ENCODE results near the gene PSMD13. TPM values are rescaled to one million over a fixed set of nuclear protein-coding genes. Genes with fewer than 3 reads are reported as not detected.
"Not testable (repeated sequence)": the region's sequence is repeated elsewhere in the genome, so short reads cannot be mapped to it uniquely, and the experiment has no call there.

Gene PSMD13
- total RNA-seq, 6 donors from 2014 or later = 85.2 to 113 (median 106) TPM

DNA sequence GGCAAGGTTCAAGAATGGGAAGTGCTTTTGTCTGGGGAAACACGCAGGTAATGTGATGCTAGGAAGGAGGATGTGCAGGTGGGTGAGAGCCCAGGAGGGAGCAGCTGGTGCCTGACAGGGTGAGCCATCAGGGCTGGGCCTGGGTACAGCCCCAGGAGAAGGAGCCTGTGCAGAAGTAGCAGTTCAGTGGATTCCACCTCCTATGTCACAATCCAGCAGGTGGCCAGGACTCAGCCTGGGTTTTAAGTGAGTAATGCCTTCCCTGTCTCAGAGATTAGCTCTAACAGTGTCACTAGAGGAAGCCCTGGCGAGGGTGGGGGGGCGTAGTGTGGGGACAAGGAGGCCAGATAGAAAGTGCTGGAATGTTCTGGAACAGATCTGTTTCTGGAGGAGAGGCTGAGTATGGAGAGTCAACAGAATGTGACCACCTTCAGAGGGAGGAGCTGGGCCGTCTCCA lies 21.2 kb upstream of the PSMD13 start:
- H3K4me3 ChIP-seq = no peak overlapping the region
- peaks cover 24 to 71% (median 54%) of the 10 kb centered on the region in 4 donors for H3K36me3 ChIP-seq
- no peaks in the 10 kb centered on the region for H3K9me3 ChIP-seq
- H3K27ac ChIP-seq = no peak overlapping the region
- ATAC-seq (ENCODE audit: low FRiP score in 2 of 2) (no peak), DNase-seq (no peak)
- TF ChIP-seq EP300 (IDR thresholded peaks at IDR 0.05) (no peak), POLR2A (IDR thresholded peaks at IDR 0.05) (no peak), POLR2AphosphoS5 (IDR thresholded peaks at IDR 0.05) (no peak)
- TF ChIP-seq, protein P1, sequence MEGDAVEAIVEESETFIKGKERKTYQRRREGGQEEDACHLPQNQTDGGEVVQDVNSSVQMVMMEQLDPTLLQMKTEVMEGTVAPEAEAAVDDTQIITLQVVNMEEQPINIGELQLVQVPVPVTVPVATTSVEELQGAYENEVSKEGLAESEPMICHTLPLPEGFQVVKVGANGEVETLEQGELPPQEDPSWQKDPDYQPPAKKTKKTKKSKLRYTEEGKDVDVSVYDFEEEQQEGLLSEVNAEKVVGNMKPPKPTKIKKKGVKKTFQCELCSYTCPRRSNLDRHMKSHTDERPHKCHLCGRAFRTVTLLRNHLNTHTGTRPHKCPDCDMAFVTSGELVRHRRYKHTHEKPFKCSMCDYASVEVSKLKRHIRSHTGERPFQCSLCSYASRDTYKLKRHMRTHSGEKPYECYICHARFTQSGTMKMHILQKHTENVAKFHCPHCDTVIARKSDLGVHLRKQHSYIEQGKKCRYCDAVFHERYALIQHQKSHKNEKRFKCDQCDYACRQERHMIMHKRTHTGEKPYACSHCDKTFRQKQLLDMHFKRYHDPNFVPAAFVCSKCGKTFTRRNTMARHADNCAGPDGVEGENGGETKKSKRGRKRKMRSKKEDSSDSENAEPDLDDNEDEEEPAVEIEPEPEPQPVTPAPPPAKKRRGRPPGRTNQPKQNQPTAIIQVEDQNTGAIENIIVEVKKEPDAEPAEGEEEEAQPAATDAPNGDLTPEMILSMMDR (IDR thresholded peaks at IDR 0.05) = no peak
- H3K4me1 ChIP-seq = peaks cover 3 to 11% (median 8%) of the 10 kb centered on the region in 4 donors
- H3K27me3 ChIP-seq = no peaks in the 10 kb centered on the region
- 73 to 83% methylated on average over 4 of the region's 4 CpGs for WGBS, 2 donors

DNA sequence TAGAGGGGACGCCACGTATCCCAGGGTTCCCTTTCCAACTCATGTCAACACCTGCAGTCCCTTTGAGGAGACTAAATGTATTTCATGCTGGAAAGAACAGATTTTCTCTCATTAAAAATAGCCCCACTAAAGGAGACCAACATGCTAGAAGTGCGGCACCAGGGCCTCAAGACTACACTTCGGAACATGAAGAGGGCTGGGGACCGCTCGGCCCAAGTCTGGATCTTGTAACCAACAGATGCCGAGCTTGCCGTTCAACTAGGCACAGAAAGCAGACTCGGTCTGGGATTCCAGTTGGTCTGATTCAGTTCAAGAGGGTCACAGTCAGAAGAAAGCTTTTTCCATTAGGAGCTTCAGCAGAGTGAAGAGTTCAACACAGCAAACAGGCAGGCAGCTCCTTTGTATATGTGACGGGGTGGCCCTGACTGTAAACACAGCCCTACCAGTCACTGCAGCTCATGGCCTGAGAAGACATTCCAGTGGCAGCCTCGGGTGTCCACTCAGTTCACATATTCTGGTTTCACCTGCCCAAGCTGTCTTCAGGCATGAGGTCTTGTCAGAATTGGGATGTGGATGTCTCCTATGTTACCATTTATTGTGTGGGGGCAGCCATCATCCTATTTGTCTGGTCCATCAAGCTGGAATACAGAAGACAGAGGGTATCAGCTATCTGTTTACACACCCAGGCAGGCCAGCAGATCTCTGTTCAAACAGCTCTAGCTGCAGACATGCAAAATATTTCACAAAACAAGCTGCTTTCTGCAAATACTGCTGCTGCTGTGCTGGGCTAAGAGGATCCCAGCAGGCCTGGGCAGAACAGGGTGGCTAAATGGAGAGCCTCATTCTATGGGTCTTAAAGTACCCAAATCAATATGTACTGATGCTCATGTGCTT lies 20.4 kb upstream of the PSMD13 start:
- H3K27ac ChIP-seq = no peak overlapping the region
- TF ChIP-seq POLR2AphosphoS5 (IDR thresholded peaks at IDR 0.05) (no peak), POLR2A (IDR thresholded peaks at IDR 0.05) (no peak), EP300 (IDR thresholded peaks at IDR 0.05) (no peak)
- TF ChIP-seq, protein P1 (IDR thresholded peaks at IDR 0.05) = no peak
- ATAC-seq (ENCODE audit: low FRiP score in 2 of 2) (no peak), DNase-seq (no peak)
- no peaks in the 10 kb centered on the region for H3K9me3 ChIP-seq
- no peaks in the 10 kb centered on the region for H3K27me3 ChIP-seq
- H3K36me3 ChIP-seq = peaks cover 17 to 64% (median 47%) of the 10 kb centered on the region in 4 donors
- H3K4me3 ChIP-seq = no peak overlapping the region
- H3K4me1 ChIP-seq = peaks cover 0 to 4% (median 1%) of the 10 kb centered on the region in 4 donors
- WGBS, 2 donors = 89 to 92% methylated on average over 9 to 11 of the region's 11 CpGs

DNA sequence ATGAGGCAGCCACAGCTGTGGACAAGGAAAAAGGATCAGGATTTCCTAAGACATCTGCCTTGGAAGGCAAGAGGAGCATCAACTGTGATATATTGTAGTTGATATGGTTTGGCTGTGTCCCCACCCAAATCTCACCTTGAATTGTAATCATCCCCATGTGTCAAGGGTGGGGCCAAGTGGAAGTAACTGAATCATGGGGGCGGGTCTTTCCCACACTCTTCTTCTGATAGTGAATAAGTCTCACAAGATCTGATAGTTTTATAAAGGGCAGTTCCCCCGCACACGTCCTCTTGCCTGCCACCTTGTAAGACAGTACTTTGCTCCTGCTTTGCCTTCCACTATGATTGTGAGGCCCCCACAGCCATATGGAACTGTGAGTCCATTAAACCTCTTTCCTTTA lies 19.1 kb upstream of the PSMD13 start:
- Histone ChIP-seq H3K36me3 (peaks cover 6 to 50% (median 34%) of the 10 kb centered on the region in 4 donors), H3K9me3 (no peaks in the 10 kb centered on the region), H3K4me3 (no peak overlapping the region), H3K4me1 (no peaks in the 10 kb centered on the region), H3K27ac (no peak overlapping the region), H3K27me3 (no peaks in the 10 kb centered on the region)
- DNase-seq (no peak), ATAC-seq (ENCODE audit: low FRiP score in 2 of 2) (no peak)
- TF ChIP-seq POLR2A (IDR thresholded peaks at IDR 0.05) = no peak
- TF ChIP-seq POLR2AphosphoS5 (IDR thresholded peaks at IDR 0.05) = no peak
- TF ChIP-seq EP300 (IDR thresholded peaks at IDR 0.05) = no peak
- TF ChIP-seq, protein P1 (IDR thresholded peaks at IDR 0.05) = no peak
- 88 to 97% methylated on average over 3 of the region's 3 CpGs for WGBS, 2 donors

DNA sequence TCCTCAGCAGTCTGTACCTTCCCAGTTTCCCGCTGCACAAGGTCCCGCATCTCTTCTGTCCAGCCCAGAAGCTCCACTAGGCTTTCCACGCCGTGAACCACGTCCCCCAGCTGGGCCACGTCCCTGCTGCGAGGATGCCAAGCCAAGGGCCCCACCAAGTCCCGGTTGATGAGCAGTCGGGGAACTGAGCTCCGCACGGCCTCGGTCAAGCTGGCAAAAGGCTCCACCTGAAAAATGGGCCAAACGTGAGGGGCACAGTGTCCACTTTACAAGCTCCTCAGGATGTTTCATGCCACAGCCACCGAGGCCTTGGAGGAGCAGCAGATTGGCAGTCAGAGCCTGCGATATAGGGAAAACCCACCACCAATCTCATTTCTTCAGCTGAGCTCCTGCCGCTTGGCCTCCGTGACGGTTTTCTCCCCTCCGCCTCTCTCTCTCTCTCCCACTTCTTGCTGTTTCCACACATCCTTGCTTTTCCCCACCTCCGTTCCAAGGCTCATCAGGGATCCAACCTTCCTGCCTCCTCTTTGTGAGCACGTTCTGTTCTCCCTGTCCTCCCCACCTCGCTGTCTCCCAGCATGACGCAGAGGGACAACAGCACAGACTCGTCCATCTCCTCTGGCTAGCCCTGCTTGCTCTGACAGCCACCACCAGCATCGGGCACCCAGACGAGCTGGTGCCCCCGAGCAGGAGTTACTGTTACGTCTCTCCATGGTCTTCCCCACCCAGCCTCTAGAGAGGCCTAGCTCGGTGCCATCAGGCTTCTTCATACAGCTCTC lies 17.8 kb upstream of the PSMD13 start:
- WGBS, 2 donors = 91 to 94% methylated on average over 29 of the region's 29 CpGs
- DNase-seq (peak; percentile 9 to 62), ATAC-seq (ENCODE audit: low FRiP score in 2 of 2) (no peak)
- TF ChIP-seq, protein P1 (IDR thresholded peaks at IDR 0.05) = no peak
- TF ChIP-seq POLR2AphosphoS5 (IDR thresholded peaks at IDR 0.05) = no peak
- TF ChIP-seq POLR2A (IDR thresholded peaks at IDR 0.05) = no peak
- no peak for TF ChIP-seq EP300 (IDR thresholded peaks at IDR 0.05)
- no peaks in the 10 kb centered on the region for H3K27me3 ChIP-seq
- H3K4me3 ChIP-seq = no peak overlapping the region
- H3K4me1 ChIP-seq = no peaks in the 10 kb centered on the region
- H3K9me3 ChIP-seq = no peaks in the 10 kb centered on the region
- peaks cover 6 to 37% (median 21%) of the 10 kb centered on the region in 4 donors for H3K36me3 ChIP-seq
- no peak overlapping the region for H3K27ac ChIP-seq

DNA sequence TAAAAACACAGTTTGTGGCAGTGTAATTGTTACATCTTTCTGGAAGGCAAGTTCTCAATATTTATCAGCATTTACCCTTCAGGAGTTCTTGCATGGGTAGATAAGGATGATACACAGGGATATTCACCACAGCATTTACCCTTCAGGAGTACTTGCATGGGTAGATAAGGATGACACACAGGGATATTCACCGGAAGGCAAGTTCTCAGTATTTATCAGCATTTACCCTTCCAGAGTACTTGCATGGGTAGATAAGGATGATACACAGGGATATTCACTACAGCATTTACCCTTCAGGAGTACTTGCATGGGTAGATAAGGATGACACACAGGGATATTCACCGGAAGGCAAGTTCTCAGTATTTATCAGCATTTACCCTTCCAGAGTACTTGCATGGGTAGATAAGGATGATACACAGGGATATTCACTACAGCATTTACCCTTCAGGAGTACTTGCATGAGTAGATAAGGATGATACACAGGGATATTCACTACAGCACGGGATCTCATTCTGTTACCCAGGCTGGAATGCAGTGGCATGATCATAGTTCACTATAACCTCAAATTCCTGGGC lies 16.0 kb upstream of the PSMD13 start:
- H3K36me3 ChIP-seq = peaks cover 0 to 23% (median 5%) of the 10 kb centered on the region in 4 donors
- DNase-seq; H3K4me1 ChIP-seq; ATAC-seq (ENCODE audit: low FRiP score in 2 of 2); H3K4me3 ChIP-seq; H3K9me3 ChIP-seq; H3K27me3 ChIP-seq; H3K27ac ChIP-seq: not testable (repeated sequence)
- WGBS, 2 donors = 87 to 98% methylated on average over 3 of the region's 3 CpGs

Measured in upper lobe of left lung (tissue), 6 donors.